Lower leg skin (tissue), 3 donors: ENCODE data around the gene HDLBP.

Source experiments
- CTCF ChIP-seq, 3 donors: fragments of 450-650 bp; IDR thresholded peaks; one replicate each; pipeline ENCODE4 v1.5.1; 2016; ENCODE audit warnings: antibody characterized with exemption in 3 of 3, mild to moderate bottlenecking in 3 of 3, moderate library complexity in 2 of 3
- POLR2A ChIP-seq, 2 donors: fragments of 450-650 bp; IDR thresholded peaks; one replicate each; pipeline ENCODE4 v1.6.1; 2016 to 2017; ENCODE audit warnings: antibody characterized with exemption in 2 of 2, mild to moderate bottlenecking in 1 of 2, moderate library complexity in 1 of 2

GRCh38 chr2:241199897-241200821 is 115.3 kb downstream of the HDLBP start:
- TF ChIP-seq CTCF (IDR thresholded peaks at IDR 0.05) (no peak), POLR2A (IDR thresholded peaks at IDR 0.05) (no peak)
